Osteocyte (in vitro differentiated cells): ENCODE results near the gene TRAF2. TPM values are rescaled to one million over a fixed set of nuclear protein-coding genes. Genes with fewer than 3 reads are reported as not detected.

ENCODE experiments used
- DNase-seq: peaks from one replicate; pipeline ENCODE4 v3.0.0; 2021; ENCODE audit warnings: mixed read lengths; ENCODE audit not compliant: unreplicated experiment; ENCODE audit errors: extremely low spot score
- H3K27ac Mint-ChIP-seq: one replicate; pipeline ENCODE4 v1.8.0; 2021; ENCODE audit warnings: mild to moderate bottlenecking, mixed read lengths; ENCODE audit not compliant: unreplicated experiment
- H3K27me3 Mint-ChIP-seq: one replicate; pipeline ENCODE4 v1.8.0; 2021; ENCODE audit warnings: mixed read lengths; ENCODE audit not compliant: unreplicated experiment
- H3K36me3 Mint-ChIP-seq: one replicate; pipeline ENCODE4 v1.8.0; 2021; ENCODE audit warnings: mixed read lengths; ENCODE audit not compliant: unreplicated experiment
- H3K4me1 Mint-ChIP-seq: one replicate; pipeline ENCODE4 v1.8.0; 2021; ENCODE audit warnings: mixed read lengths; ENCODE audit not compliant: unreplicated experiment
- H3K4me3 Mint-ChIP-seq: one replicate; pipeline ENCODE4 v1.8.0; 2021; ENCODE audit warnings: mild to moderate bottlenecking, moderate library complexity, mixed read lengths; ENCODE audit not compliant: unreplicated experiment
- H3K9me3 Mint-ChIP-seq: one replicate; pipeline ENCODE4 v1.8.0; 2021; ENCODE audit warnings: mixed read lengths; ENCODE audit not compliant: unreplicated experiment
- total RNA-seq: library from RNA; stranded (reverse); gene quantifications from 2 replicates; pipeline ENCODE4 v1.2.1, GENCODE V29; 2021
- TF ChIP-seq, protein P1 (sequence below): fragments of 200-600 bp; sonication (generic); IDR thresholded peaks from 2 replicates; pipeline ENCODE4 v1.5.0; 2021; ENCODE audit warnings: antibody characterized with exemption, mild to moderate bottlenecking, moderate library complexity

Gene TRAF2
- total RNA-seq, 1 donor from 2014 or later: 14.4 TPM

DNA sequence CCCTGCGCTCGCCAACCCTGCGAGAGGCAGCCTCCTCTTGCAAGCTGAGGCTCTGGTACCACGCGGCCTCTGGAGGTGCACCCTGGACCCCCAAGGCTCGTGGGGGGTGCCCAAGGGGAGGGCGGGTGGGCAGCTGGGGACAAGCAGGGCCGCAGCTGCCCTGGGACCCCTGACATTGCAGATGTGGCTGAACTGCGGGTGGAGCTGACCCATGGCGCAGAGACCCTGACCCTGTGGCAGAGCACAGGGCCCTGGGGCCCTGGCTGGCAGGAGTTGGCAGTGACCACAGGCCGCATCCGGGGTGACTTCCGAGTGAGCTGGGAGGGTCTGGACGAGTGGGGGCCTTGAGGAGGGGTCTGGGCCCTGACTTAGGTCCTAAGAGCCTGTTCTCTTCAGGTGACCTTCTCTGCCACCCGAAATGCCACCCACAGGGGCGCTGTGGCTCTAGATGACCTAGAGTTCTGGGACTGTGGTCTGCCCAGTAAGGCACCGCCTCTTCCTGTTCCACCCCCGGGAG is 32.7 kb upstream of the TRAF2 start:
- no peak for DNase-seq
- no peak overlapping the region for H3K4me3 Mint-ChIP-seq
- H3K36me3 Mint-ChIP-seq: no peaks in the 10 kb centered on the region
- no peaks in the 10 kb centered on the region for H3K27me3 Mint-ChIP-seq
- peaks cover 13% of the 10 kb centered on the region for H3K4me1 Mint-ChIP-seq
- no peak overlapping the region for H3K27ac Mint-ChIP-seq
- TF ChIP-seq, protein P1, sequence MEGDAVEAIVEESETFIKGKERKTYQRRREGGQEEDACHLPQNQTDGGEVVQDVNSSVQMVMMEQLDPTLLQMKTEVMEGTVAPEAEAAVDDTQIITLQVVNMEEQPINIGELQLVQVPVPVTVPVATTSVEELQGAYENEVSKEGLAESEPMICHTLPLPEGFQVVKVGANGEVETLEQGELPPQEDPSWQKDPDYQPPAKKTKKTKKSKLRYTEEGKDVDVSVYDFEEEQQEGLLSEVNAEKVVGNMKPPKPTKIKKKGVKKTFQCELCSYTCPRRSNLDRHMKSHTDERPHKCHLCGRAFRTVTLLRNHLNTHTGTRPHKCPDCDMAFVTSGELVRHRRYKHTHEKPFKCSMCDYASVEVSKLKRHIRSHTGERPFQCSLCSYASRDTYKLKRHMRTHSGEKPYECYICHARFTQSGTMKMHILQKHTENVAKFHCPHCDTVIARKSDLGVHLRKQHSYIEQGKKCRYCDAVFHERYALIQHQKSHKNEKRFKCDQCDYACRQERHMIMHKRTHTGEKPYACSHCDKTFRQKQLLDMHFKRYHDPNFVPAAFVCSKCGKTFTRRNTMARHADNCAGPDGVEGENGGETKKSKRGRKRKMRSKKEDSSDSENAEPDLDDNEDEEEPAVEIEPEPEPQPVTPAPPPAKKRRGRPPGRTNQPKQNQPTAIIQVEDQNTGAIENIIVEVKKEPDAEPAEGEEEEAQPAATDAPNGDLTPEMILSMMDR: no peak
- H3K9me3 Mint-ChIP-seq: no peaks in the 10 kb centered on the region

DNA sequence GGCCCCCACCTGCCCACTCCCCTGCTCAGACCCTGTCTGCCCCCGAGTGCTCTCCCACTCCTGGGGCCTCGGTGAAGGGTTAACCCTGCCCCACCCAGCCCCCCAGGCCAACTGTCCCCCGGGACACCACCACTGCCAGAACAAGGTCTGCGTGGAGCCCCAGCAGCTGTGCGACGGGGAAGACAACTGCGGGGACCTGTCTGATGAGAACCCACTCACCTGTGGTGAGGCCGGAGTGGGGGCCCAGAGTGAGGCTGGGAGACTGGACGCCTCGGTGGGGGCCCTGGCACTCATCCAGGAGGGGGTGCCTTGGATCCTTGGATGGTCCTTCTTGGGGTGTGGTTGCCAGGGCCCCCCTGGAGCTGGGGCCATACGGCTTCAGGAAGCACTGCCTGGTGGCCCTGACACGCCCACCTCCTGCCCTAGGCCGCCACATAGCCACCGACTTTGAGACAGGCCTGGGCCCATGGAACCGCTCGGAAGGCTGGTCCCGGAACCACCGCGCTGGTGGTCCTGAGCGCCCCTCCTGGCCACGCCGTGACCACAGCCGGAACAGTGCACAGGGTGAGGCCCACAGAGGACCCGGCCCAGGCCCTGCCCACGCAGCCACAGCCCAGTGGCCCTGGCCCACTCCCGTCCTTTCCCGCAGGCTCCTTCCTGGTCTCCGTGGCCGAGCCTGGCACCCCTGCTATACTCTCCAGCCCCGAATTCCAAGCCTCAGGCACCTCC is 32.0 kb upstream of the TRAF2 start:
- Mint-ChIP-seq H3K4me1 (peaks cover 13% of the 10 kb centered on the region), H3K27me3 (no peaks in the 10 kb centered on the region), H3K4me3 (no peak overlapping the region), H3K27ac (no peak overlapping the region), H3K9me3 (no peaks in the 10 kb centered on the region), H3K36me3 (no peaks in the 10 kb centered on the region)
- DNase-seq: no peak
- TF ChIP-seq, protein P1: no peak

DNA sequence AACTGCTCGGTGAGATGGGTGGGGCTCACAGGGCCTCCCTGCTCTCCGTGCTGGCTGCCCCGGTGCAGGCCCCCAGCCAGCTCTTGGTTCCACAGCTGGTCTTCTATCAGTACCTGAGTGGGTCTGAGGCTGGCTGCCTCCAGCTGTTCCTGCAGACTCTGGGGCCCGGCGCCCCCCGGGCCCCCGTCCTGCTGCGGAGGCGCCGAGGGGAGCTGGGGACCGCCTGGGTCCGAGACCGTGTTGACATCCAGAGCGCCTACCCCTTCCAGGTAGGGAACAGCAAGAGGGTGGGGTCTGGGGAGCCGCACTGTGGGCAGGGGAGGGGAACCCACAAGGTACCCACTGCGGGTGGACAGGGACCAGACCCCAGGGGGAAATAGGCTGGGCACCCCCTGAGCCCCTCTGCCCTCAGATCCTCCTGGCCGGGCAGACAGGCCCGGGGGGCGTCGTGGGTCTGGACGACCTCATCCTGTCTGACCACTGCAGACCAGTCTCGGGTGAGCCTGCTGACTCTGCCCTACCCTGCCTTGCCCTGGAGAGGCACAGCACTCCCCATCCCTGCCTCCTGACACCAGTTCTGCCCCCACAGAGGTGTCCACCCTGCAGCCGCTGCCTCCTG is 31.4 kb upstream of the TRAF2 start:
- no peak for DNase-seq
- H3K4me1 Mint-ChIP-seq: peaks cover 13% of the 10 kb centered on the region
- no peak overlapping the region for H3K27ac Mint-ChIP-seq

GRCh38 chr9:136855461-136856078 is 30.7 kb upstream of the TRAF2 start:
- peaks cover 8% of the 10 kb centered on the region for H3K4me1 Mint-ChIP-seq
- TF ChIP-seq, protein P1: no peak
- no peaks in the 10 kb centered on the region for H3K36me3 Mint-ChIP-seq
- no peak overlapping the region for H3K4me3 Mint-ChIP-seq
- no peaks in the 10 kb centered on the region for H3K9me3 Mint-ChIP-seq
- H3K27ac Mint-ChIP-seq: no peak overlapping the region
- DNase-seq: no peak
- H3K27me3 Mint-ChIP-seq: no peaks in the 10 kb centered on the region

More for the DNA sequence above, 31.4 kb upstream of the TRAF2 start:
- Mint-ChIP-seq H3K27me3 (no peaks in the 10 kb centered on the region), H3K9me3 (no peaks in the 10 kb centered on the region), H3K4me3 (no peak overlapping the region), H3K36me3 (no peaks in the 10 kb centered on the region)
- TF ChIP-seq, protein P1: no peak

DNA sequence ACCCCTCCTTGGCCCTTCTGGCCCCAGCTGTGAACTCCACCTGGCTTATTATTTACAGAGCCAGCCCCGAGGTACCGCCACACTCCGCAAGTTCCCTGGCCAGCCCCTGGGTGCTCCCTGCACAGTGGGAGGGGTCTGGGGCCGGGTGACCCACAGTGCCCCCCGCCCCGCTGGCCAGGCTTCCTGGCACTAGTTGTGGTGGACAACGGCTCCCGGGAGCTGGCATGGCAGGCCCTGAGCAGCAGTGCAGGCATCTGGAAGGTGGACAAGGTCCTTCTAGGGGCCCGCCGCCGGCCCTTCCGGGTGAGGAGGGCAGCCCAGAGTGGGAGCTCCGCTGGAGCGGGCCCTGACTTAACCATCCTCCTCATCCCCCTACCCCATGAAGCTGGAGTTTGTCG is 30.2 kb upstream of the TRAF2 start:
- Mint-ChIP-seq H3K4me3 (no peak overlapping the region), H3K27me3 (no peaks in the 10 kb centered on the region), H3K36me3 (no peaks in the 10 kb centered on the region), H3K9me3 (no peaks in the 10 kb centered on the region), H3K4me1 (peaks cover 8% of the 10 kb centered on the region), H3K27ac (no peak overlapping the region)
- TF ChIP-seq, protein P1: no peak
- no peak for DNase-seq
